Omental fat pad (tissue), 4 donors: Measurements from ENCODE around the gene CFDP1. TPM values are rescaled to one million over a fixed set of nuclear protein-coding genes. Genes with fewer than 3 reads are reported as not detected.
A peak's percentile ranks its signal among the peaks of the same experiment; 100 is the strongest.

Experiments
- ATAC-seq: fragments of 150-250 bp; one replicate; pipeline ENCODE4 v1.9.1; 2016; ENCODE audit warnings: mild to moderate bottlenecking, moderate library complexity; ENCODE audit not compliant: low FRiP score
- DNase-seq: peaks from one replicate; pipeline ENCODE4 v3.0.0-alpha.2; 2019; ENCODE audit warnings: low spot score
- CTCF ChIP-seq, 3 donors: fragments of 450-650 bp; IDR thresholded peaks; one replicate each; pipeline ENCODE4 v1.5.1; 2016 to 2017; ENCODE audit warnings: antibody characterized with exemption in 3 of 3, mild to moderate bottlenecking in 3 of 3, moderate library complexity in 2 of 3
- total RNA-seq, 4 donors: library from RNA; depleted of rRNA; stranded (reverse); fragments of >200 nt; gene quantifications; one replicate each; pipeline ENCODE4 v1.1.0, GENCODE V29; 2016

CFDP1 gene
- total RNA-seq, 4 donors from 2014 or later = 37.5 to 54.4 (median 49.2) TPM

- no peak for TF ChIP-seq CTCF (IDR thresholded peaks at IDR 0.05)
- ATAC-seq (no peak), DNase-seq (no peak)
Observed at GRCh38 chr16:75262800-75263127, 170.5 kb downstream of the CFDP1 start.

GRCh38 chr16:75262104-75262799, 171.1 kb downstream of the CFDP1 start:
- TF ChIP-seq CTCF (IDR thresholded peaks at IDR 0.05) = no peak
- ATAC-seq (peak; percentile 6), DNase-seq (no peak)

GRCh38 chr16:75261590-75262078, 171.7 kb downstream of the CFDP1 start:
- DNase-seq (no peak), ATAC-seq (no peak)
- TF ChIP-seq CTCF (IDR thresholded peaks at IDR 0.05) = no peak

- no peak for TF ChIP-seq CTCF (IDR thresholded peaks at IDR 0.05)
- DNase-seq (no peak), ATAC-seq (no peak)
Observed at GRCh38 chr16:75260851-75261589, 172.3 kb downstream of the CFDP1 start.

GRCh38 chr16:75258807-75259141, 174.5 kb downstream of the CFDP1 start:
- ATAC-seq (no peak), DNase-seq (no peak)
- no peak for TF ChIP-seq CTCF (IDR thresholded peaks at IDR 0.05)

GRCh38 chr16:75257886-75258806, 175.2 kb downstream of the CFDP1 start:
- no peak for ATAC-seq
- no peak for TF ChIP-seq CTCF (IDR thresholded peaks at IDR 0.05)
- DNase-seq = no peak
